ENCODE results near the gene RHBDF2.

- no peak for TF ChIP-seq CTCF (conservative IDR thresholded peaks at IDR 0.05; ENCODE audit: low read depth, low read length)
- TF ChIP-seq EZH2phosphoT487 (IDR thresholded peaks at IDR 0.05; ENCODE audit: borderline replicate concordance, low read length): no peak
- no peak for TF ChIP-seq EZH2 (IDR thresholded peaks at IDR 0.05; ENCODE audit: low read length, unreplicated experiment)
Measured at GRCh38 chr17:76491271-76492122, 9.7 kb downstream of the RHBDF2 start.
